ENCODE data around the gene COG4.

DNA sequence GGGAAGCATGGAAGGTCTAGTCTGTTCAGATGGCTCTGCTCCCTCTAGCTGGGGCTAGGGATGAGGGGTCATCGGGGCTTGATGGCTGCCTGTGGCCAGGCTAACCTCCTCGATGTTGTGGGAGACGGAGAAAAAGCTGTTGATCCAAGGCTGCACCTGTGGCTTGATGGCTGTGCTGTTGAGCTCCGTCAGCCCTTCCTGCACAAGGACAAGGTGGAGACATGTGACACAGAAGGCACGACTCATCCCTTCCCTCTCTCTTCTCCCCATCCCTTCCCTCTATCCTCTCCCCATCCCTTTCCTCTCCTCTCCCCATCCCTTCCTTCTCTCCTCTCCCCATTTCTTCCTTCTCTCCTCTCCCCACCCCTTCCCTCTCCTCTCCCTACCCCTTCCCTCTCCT, 40.7 kb downstream of the COG4 start:
- TF ChIP-seq TAF1 (IDR thresholded peaks at IDR 0.05; ENCODE audit: borderline replicate concordance, low read depth, low read length): no peak
- TF ChIP-seq POLR2A (IDR thresholded peaks at IDR 0.05; ENCODE audit: low read depth, low read length): no peak
- TF ChIP-seq POLR2AphosphoS5 (IDR thresholded peaks at IDR 0.05; ENCODE audit: low read depth, low read length): no peak
